Stimulated activated CD8-positive, alpha-beta memory T cell treated with anti-CD3 and anti-CD28 coated beads, Interleukin-12 subunit alpha, Interleukin-12 subunit beta, amount 100 ng/mL, for 4 hours (primary cell): Measurements from ENCODE around the gene MSI2.

Experiments used
- DNase-seq: peaks from one replicate; pipeline ENCODE4 v3.0.0-alpha.2; 2020; ENCODE audit warnings: low read depth

Gene MSI2

DNA sequence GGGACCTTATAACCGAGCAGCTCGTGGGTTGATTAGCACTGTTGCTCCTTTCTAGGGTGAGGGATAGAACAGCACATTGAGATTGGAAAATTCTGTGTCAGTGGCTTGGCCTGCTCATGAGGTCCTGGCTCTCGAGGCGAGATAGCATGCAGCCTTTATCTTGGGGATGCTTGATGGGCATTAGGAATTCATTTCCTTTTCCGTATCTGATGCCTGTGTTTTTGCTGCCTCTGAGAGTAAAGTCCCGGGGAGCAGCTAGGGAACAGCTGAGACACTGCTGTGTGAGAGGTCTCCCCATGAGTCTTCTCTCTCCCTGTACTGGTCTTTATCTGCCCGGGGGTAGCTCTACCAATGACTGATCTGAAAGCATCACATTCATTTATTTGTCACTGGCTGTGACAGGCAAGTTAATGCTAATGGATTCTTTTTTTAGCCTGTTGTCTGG is 14.5 kb downstream of the MSI2 start:
- no peak for DNase-seq

DNA sequence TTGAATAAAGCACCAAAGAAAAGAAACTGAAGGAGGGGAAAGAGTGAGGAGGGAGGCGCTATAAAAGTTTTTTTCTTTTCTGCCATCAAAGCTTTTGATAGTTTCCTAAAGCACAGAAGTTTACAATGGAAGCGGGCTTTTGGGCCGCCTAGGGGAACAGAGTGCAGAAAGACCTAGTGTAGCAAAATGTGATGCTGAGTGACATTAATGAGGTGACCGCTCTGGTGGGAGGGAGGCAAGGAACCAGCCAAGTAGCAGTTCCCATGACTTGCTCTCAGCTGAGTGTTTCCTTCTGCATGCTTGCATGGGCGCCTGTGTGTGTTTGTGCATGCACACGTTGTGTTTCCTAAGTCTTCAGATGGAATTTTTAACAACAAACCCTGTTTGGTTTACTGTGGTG is 15.5 kb downstream of the MSI2 start:
- no peak for DNase-seq

DNA sequence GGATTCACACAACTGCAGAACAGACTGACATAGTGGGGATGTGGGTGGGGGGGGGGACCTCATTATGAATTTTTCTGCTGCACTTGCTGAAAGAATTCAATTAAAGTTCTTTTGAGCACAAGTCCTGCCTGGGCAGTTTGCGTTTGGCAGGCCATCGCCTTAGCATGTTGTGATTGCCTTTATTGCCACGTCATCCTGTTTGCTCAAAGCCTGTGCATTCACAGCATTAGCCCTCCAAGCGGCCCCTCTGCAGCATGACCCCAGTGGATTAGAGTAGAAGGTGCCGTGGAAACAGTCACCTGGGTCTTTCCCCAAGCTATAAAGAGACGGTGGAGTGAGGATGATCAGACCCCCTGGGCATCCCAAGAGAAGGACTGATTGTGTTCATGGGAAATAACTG is 17.2 kb downstream of the MSI2 start:
- no peak for DNase-seq

DNA sequence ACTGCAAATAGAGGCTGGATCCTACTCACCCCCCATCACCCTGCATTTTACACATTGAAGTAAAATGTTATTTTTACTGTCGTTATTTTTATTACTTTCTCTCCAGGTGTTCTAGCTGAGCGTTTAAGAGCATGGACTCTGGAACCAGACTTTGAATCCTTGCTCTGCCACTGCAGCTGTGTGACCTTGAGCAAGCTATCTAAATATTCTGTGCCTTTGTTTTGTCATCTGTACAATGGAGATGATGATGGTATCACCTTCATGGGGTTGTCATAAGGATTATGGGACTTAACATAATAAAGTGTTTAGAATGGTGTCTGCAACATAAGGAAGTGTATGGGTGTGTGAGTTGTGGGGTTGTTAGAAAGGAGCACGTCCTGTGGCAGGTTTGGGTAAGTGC is 17.8 kb downstream of the MSI2 start:
- DNase-seq, result no peak

DNA sequence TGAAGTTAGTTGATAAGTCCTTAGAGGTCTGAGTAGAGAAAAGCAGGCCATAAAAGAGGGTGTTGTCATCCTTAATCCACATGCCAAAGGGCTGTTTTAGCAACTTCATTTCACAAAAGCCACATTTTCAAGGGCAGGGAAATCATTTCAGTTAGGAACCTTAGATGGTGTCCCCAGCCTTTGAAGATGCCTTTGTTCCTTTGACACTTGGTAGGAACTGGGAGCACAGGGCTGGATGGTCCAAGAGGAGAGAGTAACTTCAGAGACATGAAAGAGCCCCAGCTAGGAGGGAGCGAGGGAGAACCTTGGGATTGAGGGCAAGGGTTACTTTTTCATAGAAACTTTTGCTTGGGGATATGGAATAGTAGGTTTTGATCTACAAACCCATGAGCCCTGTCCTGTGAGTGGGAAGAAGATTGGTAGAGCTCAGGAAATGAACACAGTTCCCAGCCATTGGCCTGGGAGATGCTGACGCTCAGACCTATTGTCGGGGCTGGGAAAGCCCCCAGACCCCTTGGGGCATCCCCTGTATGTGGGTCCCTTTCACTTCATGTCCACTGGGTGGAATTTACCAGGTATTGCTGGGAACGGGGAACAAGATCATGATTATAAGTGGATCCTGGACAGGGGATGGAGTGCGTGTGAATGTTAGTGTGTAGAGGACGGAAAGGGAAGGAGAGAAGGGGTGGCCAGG is 18.9 kb downstream of the MSI2 start:
- DNase-seq, result no peak

DNA sequence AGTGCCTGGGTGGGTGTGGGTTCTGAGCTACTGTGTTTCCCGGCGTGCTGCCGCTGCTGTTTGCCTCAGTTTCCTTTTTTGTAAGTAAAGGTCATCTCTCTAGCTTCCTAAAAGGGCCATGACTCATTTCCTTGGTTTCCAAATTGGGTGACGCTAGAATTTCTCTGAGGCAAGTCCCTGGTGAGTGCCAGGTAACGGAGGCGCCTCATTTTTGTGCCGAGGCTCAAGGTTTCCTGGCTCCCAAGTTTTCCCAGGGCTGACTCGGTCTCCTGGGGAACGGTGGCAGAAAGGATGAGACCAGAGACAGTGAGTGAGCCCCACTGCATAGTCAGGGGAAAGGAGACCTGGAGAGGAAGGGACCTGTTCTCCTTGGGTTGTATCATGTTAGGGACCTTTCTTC is 20.3 kb downstream of the MSI2 start:
- DNase-seq, result no peak

DNA sequence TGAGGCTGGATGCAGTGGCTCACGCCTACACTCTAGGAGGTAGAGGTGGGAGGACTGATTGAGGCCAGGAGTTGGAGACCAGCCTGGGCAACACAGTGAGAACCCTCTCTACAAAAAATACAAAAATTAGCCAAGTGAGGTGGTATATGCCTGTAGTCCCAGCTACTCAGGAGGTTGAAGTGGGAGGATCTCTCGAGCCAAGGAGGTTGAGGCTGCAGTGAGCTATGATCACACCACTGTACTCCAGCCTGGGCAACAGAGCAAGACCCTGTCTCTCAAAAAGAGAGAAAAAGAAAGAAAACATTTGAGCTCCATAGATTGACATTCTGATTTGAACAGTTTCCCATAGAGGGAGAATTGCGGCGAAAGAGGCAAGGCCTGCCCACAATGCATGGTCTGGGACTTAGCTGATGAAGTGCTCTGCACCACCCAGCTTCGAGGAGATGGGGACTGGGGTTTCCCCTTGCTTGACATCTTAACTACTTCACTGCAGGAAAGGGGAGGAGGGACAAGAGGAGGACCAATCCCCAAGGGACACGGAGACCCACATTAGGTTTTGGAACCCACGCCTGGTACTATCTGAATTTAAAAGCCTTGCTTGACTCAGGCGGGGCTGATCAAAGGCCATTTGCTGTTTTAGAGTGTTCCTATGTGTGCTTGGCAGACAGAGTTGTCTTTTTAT is 21.7 kb downstream of the MSI2 start:
- DNase-seq, result no peak

DNA sequence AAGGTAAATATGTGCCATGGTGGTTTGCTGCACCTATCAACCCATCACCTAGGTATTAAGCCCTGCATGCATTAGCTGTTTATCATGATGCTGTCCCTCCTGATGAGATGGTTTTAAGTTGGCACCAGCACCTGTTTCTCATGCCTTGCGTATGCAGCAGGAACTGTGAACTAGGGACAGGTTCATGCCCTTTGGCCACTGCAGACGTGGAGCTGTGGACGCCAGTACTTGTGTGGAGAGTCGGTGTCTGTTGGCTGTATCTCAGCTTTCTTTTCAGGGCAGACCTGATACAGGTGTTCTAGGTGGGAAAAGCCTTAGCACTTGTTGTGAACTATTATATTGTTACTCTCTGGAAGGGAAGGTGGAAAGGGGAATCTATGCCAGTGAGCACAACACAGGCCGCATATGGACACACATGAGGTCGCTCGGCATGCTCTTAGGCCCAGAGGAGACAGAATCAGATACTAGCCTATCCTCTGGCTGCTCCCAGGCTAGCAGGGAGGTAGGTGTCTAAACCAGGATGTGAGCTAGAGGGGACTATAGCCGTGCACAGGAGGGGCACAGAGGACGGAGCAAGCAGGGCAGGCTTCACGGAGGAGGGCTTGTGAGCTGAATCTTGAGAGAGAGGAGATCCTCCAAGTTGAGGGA is 22.5 kb downstream of the MSI2 start:
- DNase-seq, result no peak

DNA sequence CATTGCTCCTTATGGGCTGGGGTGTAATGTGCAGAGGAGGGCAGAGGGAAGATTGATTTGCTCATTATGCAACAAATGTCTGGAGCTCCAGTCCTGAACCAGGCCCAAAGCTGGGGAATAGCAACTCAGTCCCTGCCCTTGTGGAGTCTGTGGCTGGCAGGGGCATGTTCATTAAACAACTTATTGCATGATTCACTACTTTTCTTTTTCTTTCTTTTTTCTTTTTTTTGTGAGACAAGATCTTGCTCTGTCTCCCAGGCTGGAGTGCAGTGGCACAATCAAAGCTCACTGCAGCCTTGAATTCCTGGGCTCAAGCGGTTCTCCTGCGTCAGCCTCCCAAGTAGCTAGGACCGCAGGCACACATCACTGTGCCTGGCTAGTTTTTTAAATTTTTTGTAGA is 23.1 kb downstream of the MSI2 start:
- DNase-seq, result no peak

DNA sequence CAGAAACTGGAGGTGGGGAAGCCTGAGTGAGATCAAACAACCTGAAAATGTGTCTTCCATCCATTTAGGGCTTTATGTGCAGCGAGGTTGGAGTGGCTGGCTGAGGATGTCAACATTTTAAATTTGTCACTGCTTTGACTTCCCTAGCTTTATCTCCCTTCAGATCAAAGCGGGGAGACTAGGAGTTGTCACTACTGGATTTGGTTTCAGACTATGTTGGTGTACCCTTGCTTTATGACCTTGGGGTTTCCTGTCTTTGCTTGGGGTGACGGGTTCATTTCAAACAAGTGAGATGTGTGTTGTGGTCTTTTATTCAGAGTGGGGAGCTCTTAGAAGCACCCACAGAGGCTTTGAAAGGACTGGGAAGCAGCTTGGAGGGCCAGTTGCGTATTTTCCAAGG is 25.6 kb downstream of the MSI2 start:
- no peak for DNase-seq

DNA sequence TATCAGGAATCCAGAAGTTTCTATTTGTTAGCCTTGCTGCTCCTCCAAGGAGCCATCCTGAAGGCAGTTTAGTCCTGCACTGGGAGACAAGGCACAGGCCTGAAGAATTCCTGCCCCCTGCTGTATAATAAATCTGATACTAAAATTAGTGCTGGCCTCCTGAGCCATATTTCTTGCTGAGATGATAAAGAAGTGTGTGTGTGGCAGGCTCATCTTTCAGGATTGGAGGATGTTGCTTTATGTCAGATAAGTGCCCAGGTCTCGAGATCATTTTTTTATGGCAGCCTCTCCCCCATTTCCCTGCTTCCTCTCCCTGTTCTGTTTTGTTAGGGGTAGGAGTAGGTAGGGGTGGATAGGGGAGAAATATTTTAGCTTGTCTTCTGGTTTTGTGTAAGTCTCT is 26.0 kb downstream of the MSI2 start:
- no peak for DNase-seq

DNA sequence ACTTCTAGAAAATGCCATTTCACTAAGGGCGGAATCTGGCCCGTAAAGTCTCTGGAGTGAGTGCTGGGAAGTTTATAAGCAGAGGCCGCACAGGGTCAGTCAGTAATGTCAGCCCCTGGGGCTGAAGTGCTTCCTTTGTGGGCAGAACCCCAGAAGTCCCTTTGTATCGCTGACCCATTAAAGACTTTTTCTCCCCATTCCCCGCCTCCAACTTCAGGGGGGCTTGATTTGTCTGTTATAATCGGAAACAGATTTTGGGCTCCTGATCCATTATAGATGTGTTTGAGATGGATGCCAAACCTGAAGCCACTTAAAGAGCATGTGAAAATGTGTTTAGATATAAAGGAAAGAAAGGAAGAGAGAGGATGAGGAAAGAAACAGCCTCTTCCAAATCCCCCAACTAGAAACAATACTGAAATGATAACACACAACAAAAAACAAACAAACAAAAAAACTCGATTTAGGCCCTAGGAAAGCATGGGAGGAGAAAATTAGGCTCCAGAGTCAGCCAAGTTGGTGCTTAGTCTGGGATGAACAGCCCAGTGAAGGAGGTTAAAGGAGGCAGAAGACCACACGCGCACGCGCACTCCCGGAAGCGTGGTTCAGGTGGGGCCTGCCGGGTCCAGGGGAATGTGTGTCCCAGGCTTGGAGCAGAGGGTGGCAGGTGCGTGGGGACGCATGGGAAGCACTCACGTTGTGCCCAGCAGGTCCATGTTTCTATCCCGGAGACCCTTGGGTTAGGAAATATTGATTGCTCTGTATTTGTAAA is 27.1 kb downstream of the MSI2 start:
- no peak for DNase-seq

DNA sequence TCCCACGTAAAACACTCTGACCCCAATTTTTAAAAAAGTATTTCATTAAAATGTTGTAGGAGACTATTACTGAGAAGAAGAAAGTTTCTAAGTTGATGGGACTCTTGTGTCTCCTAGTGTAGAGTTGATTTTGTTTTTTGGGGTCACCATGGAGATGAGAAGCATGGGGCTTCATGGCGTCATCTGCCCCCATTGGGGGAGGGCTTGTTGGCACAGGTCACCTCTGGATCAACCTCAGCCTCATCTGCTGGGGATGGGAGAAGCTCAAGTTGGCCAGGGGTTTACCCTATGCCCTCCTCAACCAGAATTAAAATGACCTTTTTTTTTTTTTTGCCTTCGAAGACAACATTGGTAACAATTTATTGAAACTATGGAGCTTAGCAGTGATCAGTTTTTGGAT is 28.3 kb downstream of the MSI2 start:
- DNase-seq, result no peak

DNA sequence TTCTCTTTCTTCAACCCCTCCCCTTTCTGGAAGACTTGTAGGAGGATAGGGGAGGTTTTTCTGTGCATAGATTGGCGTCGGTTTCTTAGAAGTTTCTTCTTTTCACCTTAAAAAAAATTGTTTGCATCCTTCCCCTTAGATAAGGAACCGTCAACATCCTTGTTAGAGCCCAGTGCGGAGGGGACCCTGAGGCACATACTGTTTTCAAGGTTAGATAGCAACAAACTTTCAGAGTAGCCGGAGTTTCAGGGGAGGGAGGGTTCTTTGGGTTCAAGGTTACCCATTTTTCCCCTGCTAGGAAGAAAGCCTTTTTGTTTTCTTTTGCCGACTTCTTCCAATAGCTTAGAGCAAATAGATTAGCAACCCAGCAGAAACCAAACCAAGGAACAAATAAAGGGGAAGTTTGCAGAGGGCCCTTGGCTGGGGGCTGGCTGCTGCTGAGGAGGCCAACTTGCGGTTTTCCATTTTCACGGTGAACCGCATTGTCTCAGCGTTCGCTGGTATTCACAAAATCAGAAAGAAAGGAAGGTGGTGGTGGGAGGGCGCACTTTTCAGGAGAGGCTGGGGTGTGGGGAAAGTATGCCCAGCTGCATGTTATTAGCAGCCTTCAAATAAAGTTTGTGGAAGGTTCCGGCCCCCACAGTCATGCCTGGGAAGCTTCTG is 28.8 kb downstream of the MSI2 start:
- no peak for DNase-seq

DNA sequence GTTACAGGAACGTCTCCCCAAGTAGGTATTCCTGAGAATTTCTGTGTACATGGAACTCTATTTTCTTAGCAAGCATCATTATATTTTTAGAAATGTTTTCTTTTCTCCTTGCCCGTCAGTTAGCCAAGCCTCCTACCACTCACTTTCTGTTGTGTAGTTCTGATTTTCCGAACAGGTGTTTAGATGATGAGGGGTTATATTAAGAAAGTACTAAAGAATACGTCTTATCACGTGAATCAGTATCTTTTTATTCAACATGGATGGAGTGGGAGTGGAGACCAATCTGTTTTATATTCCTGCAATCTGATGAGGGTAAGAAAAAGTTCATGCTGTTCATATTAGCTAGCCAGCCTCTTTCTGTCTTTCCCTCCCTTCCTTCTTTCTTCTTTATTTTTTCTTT is 29.4 kb downstream of the MSI2 start:
- no peak for DNase-seq

DNA sequence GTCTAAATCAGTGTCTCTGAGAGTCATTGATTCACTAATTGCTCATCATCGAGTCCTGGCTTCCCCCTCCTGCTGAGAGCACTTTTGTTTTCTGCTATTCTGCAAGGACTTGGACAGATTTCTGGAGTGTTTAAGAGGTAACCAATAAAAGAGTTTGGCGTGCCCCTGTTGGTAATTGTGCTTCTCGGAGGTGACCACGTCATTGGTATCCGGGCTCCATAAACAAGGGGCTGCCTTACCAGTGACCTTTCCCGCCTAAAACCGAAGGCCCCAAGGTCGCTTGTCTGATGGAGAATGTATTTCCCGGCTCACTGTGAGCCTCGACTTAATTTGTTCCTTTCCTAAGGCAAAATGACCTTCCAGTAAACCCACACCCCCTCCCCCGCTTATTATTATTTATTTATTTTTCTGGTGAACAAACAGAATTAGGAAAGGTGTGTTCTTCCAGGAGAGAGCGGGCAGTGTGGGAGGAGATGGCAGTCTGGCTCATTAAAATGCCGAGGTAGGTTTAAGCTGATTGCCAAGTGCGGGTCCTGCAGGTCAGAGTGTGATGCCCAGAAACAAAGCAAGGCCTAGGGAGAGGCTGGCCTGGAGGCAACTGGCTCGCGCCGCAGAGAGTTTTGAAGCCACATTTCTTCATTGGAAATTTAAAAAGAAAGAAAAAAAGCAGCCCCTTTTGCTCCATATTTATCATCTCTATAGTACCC is 30.2 kb downstream of the MSI2 start:
- no peak for DNase-seq

DNA sequence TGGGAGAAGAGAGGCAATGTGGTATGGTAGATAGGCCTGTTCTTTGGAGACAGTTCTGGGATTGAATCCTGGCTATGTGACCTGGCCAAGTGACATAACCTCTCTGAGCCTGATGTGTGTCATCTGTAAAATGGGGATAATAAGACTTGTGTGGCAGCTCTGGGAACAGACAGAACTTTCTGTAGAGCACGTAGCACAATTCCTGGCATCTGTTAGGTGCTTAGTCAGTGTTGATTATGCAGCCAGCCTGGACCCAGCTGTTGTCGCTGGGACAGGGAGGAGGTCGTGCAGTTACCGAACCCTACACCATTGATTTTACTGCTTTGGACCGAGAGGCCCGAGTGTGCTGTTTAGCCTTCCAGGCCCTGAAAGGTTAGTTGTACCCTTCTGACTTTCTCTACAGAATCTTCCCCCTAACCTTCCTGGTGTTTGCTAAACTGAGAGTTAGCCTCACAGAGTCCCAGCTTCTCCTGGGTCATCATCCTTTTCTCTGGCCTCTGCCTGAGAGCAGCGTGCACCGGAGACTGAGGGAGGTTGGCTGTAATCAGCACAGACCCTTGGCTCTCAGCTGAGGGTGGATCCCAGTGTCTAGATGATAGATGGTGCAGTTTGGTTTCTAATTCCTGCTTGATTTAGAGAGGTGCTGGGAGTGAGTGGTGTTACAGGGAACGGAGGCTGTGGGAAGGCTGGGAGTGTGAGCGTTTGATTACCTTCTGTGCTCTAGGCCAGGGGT is 31.9 kb downstream of the MSI2 start:
- no peak for DNase-seq

DNA sequence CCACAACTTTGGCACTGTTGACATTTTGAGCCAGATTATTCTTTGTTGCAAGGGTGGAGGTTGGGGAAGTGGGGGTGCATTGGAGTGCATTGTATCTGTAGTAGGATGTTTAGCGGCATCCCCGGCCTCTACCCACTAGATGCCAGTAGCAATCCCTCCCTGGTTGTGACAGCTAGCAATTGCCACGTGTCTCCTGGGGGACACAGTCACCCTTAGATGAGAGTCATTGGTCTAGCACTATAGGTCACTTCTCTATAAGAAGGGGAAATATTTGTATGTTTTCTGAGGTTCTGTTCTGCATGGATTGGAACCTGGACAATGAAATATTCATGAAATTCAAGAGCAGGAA is 32.4 kb downstream of the MSI2 start:
- no peak for DNase-seq

DNA sequence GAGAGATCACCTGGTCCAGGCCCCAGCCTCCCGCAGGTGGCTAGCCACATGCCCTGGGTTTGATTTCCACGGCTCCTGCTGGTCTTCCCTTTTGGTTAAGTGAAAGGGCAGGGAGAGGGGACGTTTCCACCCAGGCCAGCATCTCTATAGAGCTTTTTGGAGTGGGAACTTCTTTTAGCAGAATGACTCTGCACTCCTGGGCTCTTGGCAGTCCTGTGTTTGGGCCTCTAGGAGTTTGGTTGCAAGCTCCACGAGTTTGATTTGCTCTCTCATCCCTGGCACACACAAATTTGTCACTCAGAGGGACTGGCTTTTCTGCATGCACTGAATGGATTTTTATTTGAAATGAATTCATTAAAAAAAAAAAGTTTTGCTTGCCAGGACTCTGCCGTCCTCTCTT is 32.8 kb downstream of the MSI2 start:
- no peak for DNase-seq

DNA sequence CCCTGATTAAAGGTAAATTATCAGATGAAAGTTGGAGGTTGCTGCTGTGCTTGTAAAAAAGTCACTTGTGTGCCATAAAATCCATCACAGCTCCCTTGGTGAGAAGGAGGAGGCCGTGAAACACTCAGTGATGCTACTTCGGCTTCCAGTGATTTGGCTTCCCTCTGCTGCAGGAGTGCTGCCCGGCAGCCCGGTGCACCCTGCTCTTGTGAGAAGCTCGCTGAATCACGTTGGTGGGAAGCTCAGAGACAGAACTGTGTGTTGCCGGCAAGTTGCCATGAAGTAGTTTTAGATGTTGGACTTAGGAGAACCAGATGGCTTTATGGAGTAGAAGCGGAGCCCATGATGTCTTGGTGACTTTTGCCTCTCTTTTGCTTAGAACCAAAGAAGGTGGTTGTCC is 33.3 kb downstream of the MSI2 start:
- DNase-seq, result no peak

DNA sequence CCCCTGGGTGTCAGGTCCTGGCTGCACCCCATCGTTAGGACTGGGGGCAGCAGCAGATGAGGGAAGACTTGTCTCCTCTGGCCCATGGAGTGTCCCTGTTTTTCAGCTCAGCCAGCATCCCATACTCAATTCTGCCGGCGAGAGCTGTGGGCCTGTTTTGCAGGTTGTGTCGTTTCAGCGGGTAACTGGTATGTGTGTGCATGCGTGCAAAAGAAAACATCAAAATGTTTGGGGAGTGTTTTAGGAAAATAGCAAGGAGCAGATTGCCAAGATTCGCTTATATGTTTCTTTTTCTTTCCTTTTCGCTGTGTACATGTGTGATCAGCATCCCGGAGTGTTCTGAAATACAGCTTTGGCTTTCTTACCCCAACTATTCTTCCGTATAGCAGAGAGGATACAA is 34.7 kb downstream of the MSI2 start:
- DNase-seq, result no peak
